Sigmoid colon (tissue), 4 donors: ENCODE results near the gene EMID1.

Source experiments
- POLR2A ChIP-seq, 2 donors: fragments of 450-650 bp; IDR thresholded peaks; one replicate each; pipeline ENCODE4 v1.6.1; 2016; ENCODE audit warnings: antibody characterized with exemption in 2 of 2, mild to moderate bottlenecking in 2 of 2, moderate library complexity in 2 of 2
- POLR2AphosphoS5 ChIP-seq, 4 donors: sonication (generic); formaldehyde crosslinking; IDR thresholded peaks; one replicate each; pipeline ENCODE4 v1.6.1; 2017; ENCODE audit warnings: antibody characterized with exemption in 4 of 4
- TF ChIP-seq, protein P1 (sequence below), 4 experiments: fragments of 450-650 bp in 3 of 4; fragments of 200-600 bp in 1 of 4; IDR thresholded peaks; one replicate each; pipeline ENCODE4 v1.5.1; 2016 to 2019; ENCODE audit warnings: antibody characterized with exemption in 4 of 4, mild to moderate bottlenecking in 3 of 4, moderate library complexity in 2 of 4

- TF ChIP-seq, protein P1, sequence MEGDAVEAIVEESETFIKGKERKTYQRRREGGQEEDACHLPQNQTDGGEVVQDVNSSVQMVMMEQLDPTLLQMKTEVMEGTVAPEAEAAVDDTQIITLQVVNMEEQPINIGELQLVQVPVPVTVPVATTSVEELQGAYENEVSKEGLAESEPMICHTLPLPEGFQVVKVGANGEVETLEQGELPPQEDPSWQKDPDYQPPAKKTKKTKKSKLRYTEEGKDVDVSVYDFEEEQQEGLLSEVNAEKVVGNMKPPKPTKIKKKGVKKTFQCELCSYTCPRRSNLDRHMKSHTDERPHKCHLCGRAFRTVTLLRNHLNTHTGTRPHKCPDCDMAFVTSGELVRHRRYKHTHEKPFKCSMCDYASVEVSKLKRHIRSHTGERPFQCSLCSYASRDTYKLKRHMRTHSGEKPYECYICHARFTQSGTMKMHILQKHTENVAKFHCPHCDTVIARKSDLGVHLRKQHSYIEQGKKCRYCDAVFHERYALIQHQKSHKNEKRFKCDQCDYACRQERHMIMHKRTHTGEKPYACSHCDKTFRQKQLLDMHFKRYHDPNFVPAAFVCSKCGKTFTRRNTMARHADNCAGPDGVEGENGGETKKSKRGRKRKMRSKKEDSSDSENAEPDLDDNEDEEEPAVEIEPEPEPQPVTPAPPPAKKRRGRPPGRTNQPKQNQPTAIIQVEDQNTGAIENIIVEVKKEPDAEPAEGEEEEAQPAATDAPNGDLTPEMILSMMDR (IDR thresholded peaks at IDR 0.05) = no peak
- no peak for TF ChIP-seq POLR2A (IDR thresholded peaks at IDR 0.05)
- no peak for TF ChIP-seq POLR2AphosphoS5 (IDR thresholded peaks at IDR 0.05)
These were observed 58.1 kb downstream of the EMID1 start for GRCh38 chr22:29263791-29264276.
